HUES64 (cell line): ENCODE measurements around the gene ENTPD7.
"Not testable (repeated sequence)": the region's sequence is repeated elsewhere in the genome, so short reads cannot be mapped to it uniquely, and the experiment has no call there.

ENCODE experiments used
- H3K27ac ChIP-seq: 2 replicates; pipeline ENCODE4 v1.7.0; 2013; ENCODE audit warnings: low read depth, low read length, inconsistent platforms
- H3K27me3 ChIP-seq: 2 replicates; pipeline ENCODE4 v1.6.1; 2013; ENCODE audit warnings: mild to moderate bottlenecking, low read length; ENCODE audit not compliant: insufficient read depth
- H3K36me3 ChIP-seq: 2 replicates; pipeline ENCODE4 v1.6.1; 2013; ENCODE audit warnings: mild to moderate bottlenecking, low read length; ENCODE audit not compliant: insufficient read depth
- H3K4me1 ChIP-seq: 2 replicates; pipeline ENCODE4 v1.6.1; 2013; ENCODE audit warnings: mild to moderate bottlenecking, low read length, moderate library complexity; ENCODE audit not compliant: insufficient read depth
- H3K4me3 ChIP-seq: 2 replicates; pipeline ENCODE4 v1.5.1; 2013; ENCODE audit warnings: mild to moderate bottlenecking, low read length, moderate library complexity
- H3K9ac ChIP-seq: 2 replicates; pipeline ENCODE4 v1.6.1; 2013; ENCODE audit warnings: mild to moderate bottlenecking, low read depth, low read length
- H3K9me3 ChIP-seq: 2 replicates; pipeline ENCODE4 v1.6.1; 2013; ENCODE audit warnings: low read depth, low read length; ENCODE audit not compliant: insufficient read depth
- WGBS: fragments of 150-250, 120-280 bp; methylation state at CpG from one replicate; pipeline ENCODE4 v1.1.7; 2013; ENCODE audit warnings: missing lambda C conversion rate; 5-methylcytosine and 5-hydroxymethylcytosine counted together

The ENTPD7 gene

DNA sequence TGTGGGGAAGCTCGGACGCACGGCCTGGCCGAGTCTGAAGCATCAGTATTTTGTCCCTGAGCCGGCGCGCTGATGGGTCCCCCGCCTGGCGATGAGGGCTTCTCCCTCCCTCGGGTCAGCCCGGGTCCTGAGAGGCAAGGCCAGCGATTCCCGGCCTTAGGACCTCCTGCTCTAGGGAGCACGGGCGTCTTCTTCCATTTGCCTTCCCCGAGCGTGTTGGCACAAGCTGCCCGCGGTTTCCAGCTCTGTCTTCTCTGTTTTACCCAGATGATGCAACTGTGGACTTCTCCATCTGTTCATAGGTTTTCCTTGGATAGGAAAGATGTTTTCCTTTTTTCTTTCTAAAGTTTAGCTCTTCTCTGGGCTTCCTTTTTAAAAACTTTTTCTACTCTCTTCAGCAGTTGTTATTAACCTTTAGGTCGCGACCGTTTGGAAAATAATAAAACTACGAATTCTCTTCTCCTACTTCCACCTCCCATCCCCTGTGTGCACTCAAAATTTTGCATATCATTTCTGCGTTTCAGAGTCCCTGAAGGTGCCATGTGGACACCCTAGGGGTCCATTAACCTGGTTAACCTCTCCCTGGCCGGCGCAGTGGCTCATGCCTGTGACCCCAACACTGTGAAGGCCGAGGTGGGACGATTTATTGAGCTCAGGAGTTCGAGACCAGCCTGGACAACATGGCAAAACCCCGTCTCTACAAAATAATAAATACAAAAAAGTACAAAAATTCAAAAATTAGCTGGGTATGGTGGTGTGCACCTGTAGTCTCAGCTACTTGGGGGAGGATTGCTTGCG is 37.7 kb upstream of the ENTPD7 start:
- Histone ChIP-seq H3K4me3 (peak overlapping the region; percentile 87), H3K27me3 (no peaks in the 10 kb centered on the region), H3K36me3 (no peaks in the 10 kb centered on the region), H3K9me3 (no peaks in the 10 kb centered on the region), H3K4me1 (peaks cover 23% of the 10 kb centered on the region), H3K27ac (peak overlapping the region; percentile 96), H3K9ac (peak overlapping the region; percentile 90)
- WGBS, result 17% methylated on average over 30 of the region's 31 CpGs

DNA sequence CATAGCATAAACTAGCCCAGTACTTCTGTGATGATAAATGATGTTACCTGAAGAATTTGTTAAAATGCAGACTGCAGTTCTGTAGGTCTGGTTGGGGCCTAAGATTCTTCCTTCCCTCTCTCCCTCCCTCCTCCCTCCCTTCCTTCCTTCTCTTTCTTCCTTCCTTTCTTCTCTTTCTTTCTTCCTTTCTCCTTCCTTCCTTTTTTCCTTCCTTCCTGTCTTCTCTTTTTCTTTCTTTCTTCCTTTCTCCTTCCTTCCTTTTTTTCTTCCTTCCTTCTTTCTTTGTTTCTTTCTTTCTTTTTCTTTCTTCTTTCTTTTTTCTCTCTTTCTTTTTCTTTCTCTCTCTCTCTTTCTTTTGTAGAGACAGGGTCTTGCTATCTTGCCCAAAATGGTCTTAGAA is 35.4 kb upstream of the ENTPD7 start:
- no peaks in the 10 kb centered on the region for H3K36me3 ChIP-seq
- H3K9me3 ChIP-seq, result no peaks in the 10 kb centered on the region
- H3K27ac ChIP-seq, result no peak overlapping the region
- H3K27me3 ChIP-seq, result no peaks in the 10 kb centered on the region
- H3K4me1 ChIP-seq, result peaks cover 13% of the 10 kb centered on the region
- H3K9ac ChIP-seq, result no peak overlapping the region
- H3K4me3 ChIP-seq, result no peak overlapping the region

DNA sequence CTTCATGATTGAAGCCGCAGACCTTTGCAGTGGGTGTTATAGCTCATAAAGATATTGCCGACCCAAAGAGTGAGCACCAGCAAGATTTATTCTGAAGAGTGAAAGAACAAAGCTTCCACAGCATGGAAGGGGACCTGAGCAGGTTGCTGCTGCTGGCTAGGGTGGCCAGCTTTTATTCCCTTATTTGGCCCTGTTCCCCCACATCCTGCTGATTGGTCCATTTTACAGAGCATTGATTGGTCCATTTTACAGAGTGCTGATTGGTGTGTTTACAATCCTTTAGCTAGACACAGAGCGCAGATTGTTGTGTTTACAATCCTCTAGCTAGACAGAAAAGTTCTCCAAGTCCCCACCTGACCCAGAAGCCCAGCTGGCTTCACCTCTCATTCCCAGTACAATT is 34.2 kb upstream of the ENTPD7 start:
- H3K4me1 ChIP-seq, H3K4me3 ChIP-seq, H3K27me3 ChIP-seq, H3K27ac ChIP-seq, H3K36me3 ChIP-seq, H3K9me3 ChIP-seq, H3K9ac ChIP-seq: not testable (repeated sequence)
- 66% methylated on average over 3 of the region's 3 CpGs for WGBS

DNA sequence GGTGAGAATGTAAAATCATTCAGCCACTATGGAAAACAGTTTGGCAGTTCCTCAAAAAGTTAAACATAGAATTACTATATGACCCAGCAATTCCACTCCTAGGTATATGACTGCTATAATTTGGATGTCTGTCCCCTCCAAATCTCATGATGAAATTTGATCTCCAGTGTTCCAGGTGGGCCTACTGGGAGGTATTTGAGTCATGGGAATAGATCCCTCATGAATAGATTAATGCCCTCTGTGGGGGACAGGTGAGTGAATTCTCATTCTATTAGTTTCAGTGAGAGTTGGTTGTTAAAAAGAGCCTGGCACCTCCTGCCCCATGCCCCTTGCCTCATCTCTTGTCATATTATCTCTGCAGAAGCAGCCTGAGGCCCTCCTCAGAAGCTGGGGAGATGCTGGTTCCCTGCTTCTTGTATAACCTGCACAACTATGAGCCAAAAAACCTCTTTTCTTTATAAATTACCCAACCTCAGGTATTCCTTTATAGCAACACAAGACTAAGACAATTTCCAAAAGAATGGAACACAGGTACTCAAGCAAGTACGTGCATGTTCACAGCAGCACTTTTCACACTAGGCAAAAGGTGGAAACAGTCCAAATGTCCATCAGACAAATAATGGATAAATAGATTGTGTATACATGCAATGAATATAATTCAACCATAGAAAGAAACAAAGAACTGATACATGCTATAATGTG is 30.2 kb upstream of the ENTPD7 start:
- H3K27me3 ChIP-seq, result no peaks in the 10 kb centered on the region
- no peaks in the 10 kb centered on the region for H3K36me3 ChIP-seq
- no peak overlapping the region for H3K4me3 ChIP-seq
- H3K27ac ChIP-seq, result no peak overlapping the region
- no peaks in the 10 kb centered on the region for H3K4me1 ChIP-seq
- H3K9me3 ChIP-seq, result no peaks in the 10 kb centered on the region
- WGBS, result 93% methylated on average over 1 of the region's 1 CpG
- no peak overlapping the region for H3K9ac ChIP-seq

DNA sequence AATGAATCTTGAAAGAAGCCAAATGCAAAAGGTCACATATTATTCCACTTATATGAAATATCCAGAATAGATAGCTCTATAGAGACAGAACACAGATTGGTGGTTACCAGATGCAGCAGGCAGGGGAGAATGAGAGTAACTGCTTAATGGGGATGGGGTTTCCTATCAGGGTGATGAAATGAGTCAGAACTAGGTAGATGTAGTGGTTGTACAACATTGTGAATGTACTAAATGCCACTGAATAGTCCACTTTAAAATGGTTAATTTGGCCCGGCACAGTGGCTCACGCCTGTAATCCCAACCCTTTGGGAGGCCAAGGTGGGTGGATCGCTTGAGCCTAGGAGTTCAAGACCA is 29.7 kb upstream of the ENTPD7 start:
- H3K9me3 ChIP-seq, result no peaks in the 10 kb centered on the region
- no peak overlapping the region for H3K27ac ChIP-seq
- H3K36me3 ChIP-seq, result no peaks in the 10 kb centered on the region
- WGBS, result 58% methylated on average over 3 of the region's 3 CpGs
- no peaks in the 10 kb centered on the region for H3K27me3 ChIP-seq
- H3K4me3 ChIP-seq, result no peak overlapping the region
- H3K4me1 ChIP-seq, result no peaks in the 10 kb centered on the region
- no peak overlapping the region for H3K9ac ChIP-seq

DNA sequence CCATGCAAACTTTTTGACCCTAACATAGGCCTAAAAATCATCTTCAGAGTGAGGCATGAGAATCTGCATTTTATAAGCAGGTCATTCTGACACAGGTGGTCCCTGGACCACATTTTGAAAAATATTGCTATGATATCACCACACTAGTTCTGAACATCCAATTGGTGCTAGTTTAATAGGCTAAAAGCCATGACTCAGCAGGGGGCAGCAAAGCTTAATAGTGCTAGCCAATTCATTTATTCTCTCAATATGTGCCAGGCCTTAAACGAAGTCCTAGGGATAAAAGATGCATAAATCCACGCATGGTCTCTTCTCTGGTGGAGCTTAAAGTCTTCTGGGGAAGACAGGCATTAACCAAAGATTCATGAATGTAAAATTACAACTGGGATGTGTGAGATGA is 28.9 kb upstream of the ENTPD7 start:
- Histone ChIP-seq H3K27ac (no peak overlapping the region), H3K36me3 (no peaks in the 10 kb centered on the region)
- 73% methylated on average over 2 of the region's 2 CpGs for whole genome bisulfite sequencing

DNA sequence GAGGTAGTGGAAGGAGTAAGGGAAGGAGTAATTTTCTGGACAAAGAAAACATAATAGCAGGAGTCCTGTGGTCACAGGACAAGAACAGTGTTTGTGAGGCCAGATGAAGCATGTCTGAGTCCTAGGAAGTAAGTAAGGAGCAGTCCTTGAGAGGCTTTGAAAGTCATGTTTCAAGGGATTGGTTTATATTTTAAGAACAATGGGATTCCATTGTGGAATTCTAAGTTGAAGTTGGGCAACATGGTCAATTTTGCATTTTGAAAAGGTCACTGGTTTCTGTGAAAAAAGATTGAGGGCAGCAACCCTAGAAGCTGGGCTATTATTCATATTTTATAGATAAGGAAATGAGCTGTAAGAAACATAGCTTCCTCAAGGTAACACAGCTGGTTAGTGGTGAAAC is 28.3 kb upstream of the ENTPD7 start:
- H3K27ac ChIP-seq, result no peak overlapping the region
- H3K27me3 ChIP-seq, result no peaks in the 10 kb centered on the region
- no peak overlapping the region for H3K4me3 ChIP-seq

More for the DNA sequence above, 28.9 kb upstream of the ENTPD7 start:
- H3K4me3 ChIP-seq, result no peak overlapping the region
- no peaks in the 10 kb centered on the region for H3K4me1 ChIP-seq
- no peak overlapping the region for H3K9ac ChIP-seq
- no peaks in the 10 kb centered on the region for H3K27me3 ChIP-seq
- no peaks in the 10 kb centered on the region for H3K9me3 ChIP-seq

DNA sequence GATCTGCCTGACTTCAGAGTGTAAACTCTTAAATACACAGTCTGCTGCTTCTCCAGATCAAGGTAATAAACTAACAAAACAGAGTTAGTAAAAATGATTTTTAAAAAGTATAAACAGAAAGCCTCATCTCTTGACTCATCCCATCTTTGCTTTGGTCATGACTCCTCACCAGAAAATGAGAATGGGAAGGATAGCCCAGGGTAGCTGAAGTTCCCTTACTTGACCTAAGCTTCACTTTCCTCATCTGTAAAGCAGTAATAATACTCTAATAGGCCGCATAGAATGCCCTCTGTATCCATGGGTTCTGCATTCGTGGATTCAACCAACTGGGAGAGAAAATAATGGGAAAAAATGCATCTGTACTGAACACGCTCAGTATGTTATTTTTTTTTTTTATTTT is 27.8 kb upstream of the ENTPD7 start:
- Histone ChIP-seq H3K4me3 (no peak overlapping the region), H3K4me1 (no peaks in the 10 kb centered on the region), H3K27me3 (no peaks in the 10 kb centered on the region), H3K9me3 (no peaks in the 10 kb centered on the region), H3K27ac (no peak overlapping the region), H3K9ac (no peak overlapping the region), H3K36me3 (no peaks in the 10 kb centered on the region)
- WGBS, result 92% methylated on average over 2 of the region's 3 CpGs

More for the DNA sequence above, 28.3 kb upstream of the ENTPD7 start:
- H3K9ac ChIP-seq, result no peak overlapping the region
- no peaks in the 10 kb centered on the region for H3K4me1 ChIP-seq
- H3K9me3 ChIP-seq, result no peaks in the 10 kb centered on the region
- H3K36me3 ChIP-seq, result no peaks in the 10 kb centered on the region

DNA sequence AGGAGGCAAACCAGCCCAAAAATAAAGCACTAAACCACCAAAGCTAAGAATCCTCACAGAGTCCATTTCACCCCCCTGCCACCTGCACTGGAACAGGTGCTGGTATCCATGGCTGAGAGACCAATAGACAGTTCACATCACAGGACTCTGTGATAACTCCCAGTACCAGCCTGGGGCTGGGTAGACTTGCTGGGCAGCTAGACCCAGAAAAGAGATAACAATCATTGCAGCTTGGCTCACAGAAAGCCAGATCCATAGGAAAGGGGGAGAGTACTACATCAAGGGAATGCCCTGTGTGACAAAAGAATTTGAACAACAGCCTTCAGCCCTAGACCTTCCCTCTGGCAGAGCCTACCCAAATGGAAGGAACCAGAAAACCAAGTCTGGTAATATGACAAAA is 25.5 kb upstream of the ENTPD7 start:
- H3K9ac ChIP-seq, result no peak overlapping the region
- no peaks in the 10 kb centered on the region for H3K36me3 ChIP-seq
- no peaks in the 10 kb centered on the region for H3K4me1 ChIP-seq
- H3K9me3 ChIP-seq, result no peaks in the 10 kb centered on the region
- H3K27me3 ChIP-seq, result no peaks in the 10 kb centered on the region
- no peak overlapping the region for H3K27ac ChIP-seq
- H3K4me3 ChIP-seq, result no peak overlapping the region

DNA sequence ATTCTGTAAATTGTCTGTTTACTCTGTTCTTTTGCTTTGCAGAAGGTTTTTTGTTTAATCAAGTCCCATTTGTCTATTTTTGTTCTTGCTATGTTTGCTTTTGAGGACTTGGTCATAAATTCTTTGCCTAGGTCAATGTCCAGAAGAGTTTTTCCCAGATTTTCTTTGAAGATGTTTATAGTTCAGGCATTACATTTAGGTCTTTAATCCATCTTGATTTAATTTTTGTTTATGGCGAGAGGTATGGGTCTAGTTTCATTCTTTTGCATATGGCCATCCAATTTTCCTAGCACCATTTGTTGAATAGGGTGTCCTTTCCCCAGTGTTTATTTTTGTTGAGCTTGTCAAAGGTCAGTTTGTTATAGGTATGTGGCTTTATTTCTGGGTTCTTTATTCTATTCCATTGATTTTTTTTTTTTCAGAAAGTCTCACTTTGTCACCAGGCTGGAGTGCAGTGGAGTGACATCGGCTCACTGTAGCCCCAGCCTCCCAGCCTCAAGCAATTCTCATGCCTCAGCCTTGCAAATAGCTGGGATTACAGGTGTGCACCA is 11.6 kb upstream of the ENTPD7 start:
- WGBS, result 98% methylated on average over 2 of the region's 2 CpGs
- Histone ChIP-seq H3K4me3 (no peak overlapping the region), H3K27ac (no peak overlapping the region), H3K27me3 (no peaks in the 10 kb centered on the region; the same call in 1 of the 2 replicates), H3K9me3 (no peaks in the 10 kb centered on the region), H3K36me3 (no peaks in the 10 kb centered on the region), H3K4me1 (no peaks in the 10 kb centered on the region), H3K9ac (no peak overlapping the region)

DNA sequence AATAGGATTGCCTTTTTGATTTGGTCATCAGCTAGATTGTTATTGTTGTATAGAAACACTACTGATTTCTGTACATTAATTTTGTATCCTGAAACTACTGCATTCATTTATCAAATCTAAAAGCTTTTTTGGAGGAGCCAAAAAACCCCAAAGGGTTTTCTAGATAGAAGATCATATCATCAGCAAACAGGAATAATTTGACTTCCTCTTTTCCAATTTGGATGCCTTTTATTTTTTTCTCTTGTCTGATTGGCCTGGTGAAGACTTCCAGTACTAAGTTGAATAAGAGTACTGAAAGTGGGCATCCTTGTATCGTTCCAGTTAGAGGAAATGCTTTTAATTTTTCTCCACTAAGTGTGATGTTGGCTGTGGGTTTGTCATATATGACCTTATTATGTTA is 10.6 kb upstream of the ENTPD7 start:
- WGBS, result 0% methylated on average over 1 of the region's 1 CpG
- H3K9ac ChIP-seq, result no peak overlapping the region
- no peaks in the 10 kb centered on the region for H3K36me3 ChIP-seq
- H3K27ac ChIP-seq, result no peak overlapping the region
- no peaks in the 10 kb centered on the region for H3K4me1 ChIP-seq
- no peak overlapping the region for H3K4me3 ChIP-seq
- no peaks in the 10 kb centered on the region; the same call in 1 of the 2 replicates for H3K27me3 ChIP-seq
- no peaks in the 10 kb centered on the region for H3K9me3 ChIP-seq
